SK-N-SH (cell line): Measurements from ENCODE around the gene ZFHX3. TPM values are rescaled to one million over a fixed set of nuclear protein-coding genes. Genes with fewer than 3 reads are reported as not detected.
A peak's percentile ranks its signal among the peaks of the same experiment; 100 is the strongest.

Experiments used
- CTCF ChIA-PET: fragments of 300-600, 350-600 bp; formaldehyde crosslinking; extraction: SDS; loops from one replicate; lab custom pipeline; 2021; lab: Yijun Ruan, JAX
- POLR2A ChIA-PET: fragments of 350-600 bp; sonication (Branson Sonifier 250); formaldehyde crosslinking; extraction: SDS; loops from one replicate; lab custom pipeline; 2020; ENCODE audit warnings: antibody characterized with exemption, inconsistent platforms; lab: Yijun Ruan, JAX
- DNase-seq: peaks from one replicate; pipeline ENCODE4 v3.0.0; 2012
- H2AFZ ChIP-seq: fragments of 200-600 bp; sonication (generic); 2 replicates; pipeline ENCODE4 v1.8.1; 2016; ENCODE audit warnings: antibody characterized with exemption, mild to moderate bottlenecking, low read depth
- H3F3A ChIP-seq: fragments of 200-600 bp; sonication (generic); replicated peaks from 2 replicates; pipeline ENCODE3; 2016; ENCODE audit warnings: antibody characterized with exemption, mild to moderate bottlenecking; ENCODE audit not compliant: insufficient read depth
- H3K27ac ChIP-seq, 2 experiments: fragments of 200-500 bp in 1 of 2; fragments of 200-600 bp in 1 of 2; sonication (Bioruptor generic) in 1 of 2; sonication (generic), shearing (Covaris generic) in 1 of 2; 2 replicates each; pipeline versions ENCODE4 v1.5.1 to v1.6.1; 2014 to 2016; ENCODE audit warnings: low read depth in 2 of 2, inconsistent platforms in 1 of 2, low read length in 1 of 2, mild to moderate bottlenecking in 1 of 2, mixed read lengths in 1 of 2
- H3K27me3 ChIP-seq: fragments of 200-600 bp; sonication (generic), shearing (Covaris generic); 2 replicates; pipeline ENCODE4 v1.6.1; 2016; ENCODE audit warnings: mixed run types; ENCODE audit not compliant: insufficient read depth
- H3K36me3 ChIP-seq, 2 experiments: fragments of 200-500 bp in 1 of 2; fragments of 200-600 bp in 1 of 2; sonication (Bioruptor generic) in 1 of 2; sonication (generic) in 1 of 2; replicated peaks in 1 of 2; 2 replicates each; pipeline versions ENCODE3 to v1.5.1; 2014 to 2016; ENCODE audit warnings: low read length in 1 of 2, mild to moderate bottlenecking in 1 of 2; ENCODE audit not compliant: insufficient read depth in 2 of 2, control insufficient read depth in 1 of 2
- H3K4me1 ChIP-seq, 2 experiments: fragments of 200-500 bp in 1 of 2; fragments of 200-600 bp in 1 of 2; sonication (Bioruptor generic) in 1 of 2; sonication (generic), shearing (Covaris generic) in 1 of 2; 2 replicates each; pipeline versions ENCODE4 v1.5.1 to v1.6.1; 2014 to 2016; ENCODE audit warnings: low read depth in 1 of 2, low read length in 1 of 2, mixed run types in 1 of 2; ENCODE audit not compliant: insufficient read depth in 2 of 2, control insufficient read depth in 1 of 2
- H3K4me2 ChIP-seq: fragments of 200-600 bp; sonication (generic), shearing (Covaris generic); 2 replicates; pipeline ENCODE4 v1.6.1; 2017; ENCODE audit warnings: mixed run types
- H3K4me3 ChIP-seq, 2 experiments: fragments of 200-500 bp in 1 of 2; fragments of 200-600 bp in 1 of 2; sonication (Bioruptor generic) in 1 of 2; sonication (generic), shearing (Covaris generic) in 1 of 2; 2 replicates each; pipeline versions ENCODE4 v1.5.1 to v1.8.1; 2014 to 2016; ENCODE audit warnings: low read depth in 2 of 2, inconsistent platforms in 1 of 2, low read length in 1 of 2, mild to moderate bottlenecking in 1 of 2, mixed read lengths in 1 of 2, moderate library complexity in 1 of 2
- H3K79me2 ChIP-seq: fragments of 200-600 bp; sonication (generic); 2 replicates; pipeline ENCODE4 v1.8.1; 2017; ENCODE audit warnings: mild to moderate bottlenecking; ENCODE audit not compliant: insufficient read depth
- H3K9ac ChIP-seq: fragments of 200-600 bp; sonication (generic); 2 replicates; pipeline ENCODE4 v1.6.1; 2017; ENCODE audit warnings: mixed run types
- H3K9me2 ChIP-seq: fragments of 200-600 bp; sonication (generic); 2 replicates; pipeline ENCODE4 v1.6.1; 2017; ENCODE audit warnings: mixed run types
- H3K9me3 ChIP-seq: fragments of 200-600 bp; sonication (generic); 2 replicates; pipeline ENCODE4 v1.6.1; 2017; ENCODE audit warnings: mixed run types, mild to moderate bottlenecking, moderate library complexity
- H4K20me1 ChIP-seq: fragments of 200-600 bp; sonication (generic); 2 replicates; pipeline ENCODE4 v1.6.1; 2017; ENCODE audit warnings: mild to moderate bottlenecking, mixed run types; ENCODE audit not compliant: insufficient read depth
- CTCF ChIP-seq: fragments of 200-600 bp; sonication (generic); IDR thresholded peaks from 2 replicates; pipeline ENCODE4 v1.6.1; 2017; ENCODE audit warnings: antibody characterized with exemption, mild to moderate bottlenecking, moderate library complexity
- FOXM1 ChIP-seq: IDR thresholded peaks from 2 replicates; pipeline ENCODE4 v1.4.0; 2012; ENCODE audit warnings: low read depth, mild to moderate bottlenecking
- GATA2 ChIP-seq: sonication (generic); formaldehyde crosslinking; IDR thresholded peaks from 2 replicates; pipeline ENCODE4 v1.5.0; 2020; ENCODE audit warnings: mild to moderate bottlenecking, missing genetic modification reagents
- IRF3 ChIP-seq: fragments of 150-350 bp; IDR thresholded peaks from 2 replicates; pipeline ENCODE4 v1.6.1; 2016; ENCODE audit warnings: mild to moderate bottlenecking, low read depth, low read length
- JUND ChIP-seq: IDR thresholded peaks from 2 replicates; pipeline ENCODE4 v1.4.0; 2012
- MAX ChIP-seq: IDR thresholded peaks from 2 replicates; pipeline ENCODE4 v1.4.0; 2012; ENCODE audit warnings: low read depth
- MXI1 ChIP-seq: IDR thresholded peaks from 2 replicates; pipeline ENCODE4 v1.6.1; 2012; ENCODE audit warnings: mild to moderate bottlenecking, low read depth, low read length, improper control_type of control experiment
- NRF1 ChIP-seq: IDR thresholded peaks from 2 replicates; pipeline ENCODE4 v1.6.1; 2012; ENCODE audit warnings: low read depth, mild to moderate bottlenecking, low read length
- POLR2AphosphoS5 ChIP-seq: IDR thresholded peaks from 2 replicates; pipeline ENCODE4 v1.6.1; 2012; ENCODE audit warnings: low read depth, low read length
- RAD21 ChIP-seq: IDR thresholded peaks from 2 replicates; pipeline ENCODE4 v1.6.1; 2012; ENCODE audit warnings: mild to moderate bottlenecking, low read length
- SIN3A ChIP-seq: IDR thresholded peaks from 2 replicates; pipeline ENCODE4 v1.6.1; 2012; ENCODE audit warnings: low read depth, mild to moderate bottlenecking, low read length, moderate library complexity, borderline replicate concordance
- TAF1 ChIP-seq: IDR thresholded peaks from 2 replicates; pipeline ENCODE4 v1.6.1; 2012; ENCODE audit warnings: low read depth, mild to moderate bottlenecking, low read length, moderate library complexity, borderline replicate concordance
- USF1 ChIP-seq: IDR thresholded peaks from 2 replicates; pipeline ENCODE4 v1.4.0; 2012; ENCODE audit warnings: low read depth, borderline replicate concordance
- YY1 ChIP-seq: IDR thresholded peaks from 2 replicates; pipeline ENCODE4 v1.4.0; 2012; ENCODE audit warnings: low read depth, mild to moderate bottlenecking
- WGBS: methylation state at CpG from one replicate; pipeline ENCODE4 v1.1.6; 2017; ENCODE audit warnings: low lambda C conversion rate; 5-methylcytosine and 5-hydroxymethylcytosine counted together
- polyA plus RNA-seq, 3 experiments: library from polyadenylated mRNA; depleted of rRNA; stranded (reverse); fragments of >200 nt; gene quantifications; 2 replicates each; pipeline ENCODE4 v1.2.3, GENCODE V29; 2012

Gene ZFHX3
- polyA plus RNA-seq, 1 of the 3 experiments (the other 2 are of a cell fraction), result 2.0 TPM

GRCh38 chr16:73058221-73058615 is 10.3 kb upstream of the ZFHX3 start:
- peak overlapping the region; percentile 81 for H3K9ac ChIP-seq
- H3K4me3 ChIP-seq, result peak overlapping the region; percentile 69 to 84
- no peaks in the 10 kb centered on the region for H3K27me3 ChIP-seq
- peaks cover 82% of the 10 kb centered on the region for H3K79me2 ChIP-seq
- no peak for TF ChIP-seq FOXM1
- no peak for TF ChIP-seq YY1
- TF ChIP-seq MAX, result no peak
- TF ChIP-seq NRF1, result no peak
- TF ChIP-seq RAD21, result no peak
- no peak for TF ChIP-seq IRF3
- no peak for TF ChIP-seq JUND
- peak; percentile 42; the same call in 1 of the 2 replicates for TF ChIP-seq TAF1
- no peaks in the 10 kb centered on the region for H3K9me3 ChIP-seq
- no peak overlapping the region for H3K4me2 ChIP-seq
- peak overlapping the region; percentile 74 to 75; a peak in 3 of 4 replicates for H3K27ac ChIP-seq
- peaks cover 20% of the 10 kb centered on the region for H3F3A ChIP-seq
- H3K4me1 ChIP-seq, result peaks cover 14 to 52% of the 10 kb centered on the region in 2 experiments
- H3K9me2 ChIP-seq, result no peaks in the 10 kb centered on the region
- no peak overlapping the region for H2AFZ ChIP-seq
- ChIA-PET CTCF (interaction anchor here (0.6 to 2.1 kb wide), 9 partner anchors 8 to 1025 kb away, joined by 3 to 7 read pairs (median 3); no protein-coding TSS in a partner anchor), POLR2A (interaction anchor here (0.6 to 2.9 kb wide), 3 partner anchors 13 to 318 kb away, joined by 3 to 16 read pairs (median 6); no protein-coding TSS in a partner anchor)
- DNase-seq, result peak; percentile 72
- H3K36me3 ChIP-seq, result no peaks in the 10 kb centered on the region
- WGBS, result 2% methylated on average over 38 of the region's 61 CpGs
- H4K20me1 ChIP-seq, result no peaks in the 10 kb centered on the region

- no peaks in the 10 kb centered on the region for H3K27me3 ChIP-seq
- peaks cover 20 to 58% of the 10 kb centered on the region in 2 experiments for H3K4me1 ChIP-seq
- no peaks in the 10 kb centered on the region for H4K20me1 ChIP-seq
- H3F3A ChIP-seq, result peaks cover 20% of the 10 kb centered on the region
- H3K9me2 ChIP-seq, result no peaks in the 10 kb centered on the region
- peak overlapping the region; percentile 94 for H3K4me2 ChIP-seq
- no peak for TF ChIP-seq NRF1
- TF ChIP-seq GATA2, result no peak
- TF ChIP-seq MXI1, result 0 out of 2 replicates have a peak, but pooled peaks have one; percentile 14
- TF ChIP-seq POLR2AphosphoS5, result 0 out of 2 replicates have a peak, but pooled peaks have one; percentile 14
- no peak for TF ChIP-seq USF1
- TF ChIP-seq CTCF, result peak; percentile 47
- no peak for TF ChIP-seq TAF1
- 0 out of 2 replicates have a peak, but pooled peaks have one; percentile 51 for TF ChIP-seq SIN3A
- 0 out of 2 replicates have a peak, but pooled peaks have one; percentile 19 for TF ChIP-seq RAD21
- under 1% methylated on average over 39 of the region's 101 CpGs for WGBS
- ChIA-PET POLR2A (interaction anchor here (0.9 to 2.9 kb wide), 3 partner anchors 112 to 126 kb away, joined by 3 to 16 read pairs (median 3); no protein-coding TSS in a partner anchor), CTCF (interaction anchor here (0.9 to 2.1 kb wide), 7 partner anchors 8 to 862 kb away, joined by 3 to 7 read pairs (median 6); no protein-coding TSS in a partner anchor)
- H3K9ac ChIP-seq, result peak overlapping the region; percentile 91
- no peak overlapping the region for H2AFZ ChIP-seq
- no peaks in the 10 kb centered on the region for H3K9me3 ChIP-seq
- peak overlapping the region; percentile 81 to 84 for H3K4me3 ChIP-seq
- peak; percentile 76 for DNase-seq
- peaks cover 88% of the 10 kb centered on the region for H3K79me2 ChIP-seq
- no peaks in the 10 kb centered on the region for H3K36me3 ChIP-seq
- peak overlapping the region; percentile 74 to 90 for H3K27ac ChIP-seq
Measured at GRCh38 chr16:73057291-73058210, 9.6 kb upstream of the ZFHX3 start.
